Nucleus accumbens (tissue), 56 donors: ENCODE results near the gene EDN1.

Source experiments
- DNase-seq, 56 donors: peaks; one replicate each; lab custom pipeline; 2025; lab: John Stamatoyannopoulos, UW

Gene EDN1

DNA sequence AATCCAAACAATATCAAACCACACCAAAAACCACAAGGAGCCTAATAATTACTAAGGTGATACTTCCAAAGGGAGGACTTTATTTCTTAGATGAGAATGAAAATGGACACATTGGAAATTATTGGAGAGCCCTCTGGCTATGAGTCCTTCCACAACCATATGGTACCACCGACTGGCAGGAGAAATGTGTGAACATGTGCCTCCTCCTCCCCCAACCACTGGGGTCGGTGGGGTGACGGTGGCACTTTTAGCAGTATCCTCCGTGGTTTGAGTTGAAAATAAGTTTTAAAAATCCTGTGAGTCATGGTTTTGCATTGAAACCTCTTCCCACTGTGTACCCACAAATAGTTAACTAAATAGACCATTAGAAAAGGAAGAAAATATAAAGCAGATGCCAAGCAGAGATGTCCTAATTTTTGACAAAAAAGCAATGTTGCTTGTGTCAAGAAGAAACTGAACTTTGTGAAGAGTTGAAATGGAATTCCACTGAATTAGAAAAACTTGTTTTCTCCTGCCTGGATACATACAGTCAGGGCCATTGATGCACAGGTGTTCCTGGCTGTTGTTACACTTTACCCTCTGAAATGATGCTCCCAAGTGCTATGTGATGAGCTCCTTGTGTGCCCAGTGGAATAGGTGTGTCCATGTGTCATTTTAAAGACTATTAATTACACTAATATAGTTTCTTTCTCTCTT, 3.2 kb downstream of the EDN1 start:
- DNase-seq = no peak

DNA sequence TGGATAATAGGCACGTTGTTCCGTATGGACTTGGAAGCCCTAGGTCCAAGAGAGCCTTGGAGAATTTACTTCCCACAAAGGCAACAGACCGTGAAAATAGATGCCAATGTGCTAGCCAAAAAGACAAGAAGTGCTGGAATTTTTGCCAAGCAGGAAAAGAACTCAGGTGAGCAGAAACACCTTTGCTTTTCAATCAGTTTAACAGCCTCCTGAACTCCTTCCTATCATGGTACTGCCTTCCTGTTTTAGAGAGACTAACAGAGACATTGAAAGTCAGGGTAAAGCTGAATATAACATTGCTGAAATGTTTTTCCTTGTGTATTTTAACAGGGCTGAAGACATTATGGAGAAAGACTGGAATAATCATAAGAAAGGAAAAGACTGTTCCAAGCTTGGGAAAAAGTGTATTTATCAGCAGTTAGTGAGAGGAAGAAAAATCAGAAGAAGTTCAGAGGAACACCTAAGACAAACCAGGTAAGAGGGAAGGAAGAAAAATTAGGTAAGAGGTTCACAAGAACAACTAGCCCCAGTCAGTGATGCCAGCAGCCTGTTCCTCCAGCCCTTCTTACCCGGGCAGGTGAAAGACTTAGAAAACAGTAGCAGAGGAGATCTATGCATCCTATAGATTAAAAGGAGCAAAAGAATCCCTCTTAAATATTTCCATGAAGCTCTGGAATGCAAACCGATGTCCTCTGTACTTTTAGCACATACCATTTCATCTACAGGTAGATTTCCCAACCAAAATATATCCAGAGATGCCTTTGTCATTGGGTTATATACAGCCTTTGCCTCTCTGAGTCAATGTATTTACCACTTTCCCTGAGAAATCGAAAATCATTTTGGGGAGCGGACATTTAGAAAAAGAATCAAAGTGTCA, 4.0 kb downstream of the EDN1 start:
- no peak for DNase-seq

- DNase-seq = no peak
These were observed 4.8 kb downstream of the EDN1 start for GRCh38 chr6:12294851-12295536.

DNA sequence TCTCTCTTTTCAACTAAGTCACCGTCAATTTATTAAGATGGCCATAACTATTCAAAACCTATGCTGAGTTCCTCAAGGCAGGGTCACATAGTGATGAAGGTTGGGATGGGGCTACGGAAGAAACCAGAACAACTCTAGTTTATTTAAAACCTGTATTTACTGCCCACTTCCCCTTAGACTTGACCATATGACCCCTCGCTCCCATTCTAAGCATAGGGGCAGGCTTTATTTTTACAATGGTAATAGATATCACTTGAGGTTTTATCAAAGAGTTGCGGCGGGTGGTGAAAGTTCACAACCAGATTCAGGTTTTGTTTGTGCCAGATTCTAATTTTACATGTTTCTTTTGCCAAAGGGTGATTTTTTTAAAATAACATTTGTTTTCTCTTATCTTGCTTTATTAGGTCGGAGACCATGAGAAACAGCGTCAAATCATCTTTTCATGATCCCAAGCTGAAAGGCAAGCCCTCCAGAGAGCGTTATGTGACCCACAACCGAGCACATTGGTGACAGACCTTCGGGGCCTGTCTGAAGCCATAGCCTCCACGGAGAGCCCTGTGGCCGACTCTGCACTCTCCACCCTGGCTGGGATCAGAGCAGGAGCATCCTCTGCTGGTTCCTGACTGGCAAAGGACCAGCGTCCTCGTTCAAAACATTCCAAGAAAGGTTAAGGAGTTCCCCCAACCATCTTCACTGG, 5.5 kb downstream of the EDN1 start:
- no peak for DNase-seq

- no peak for DNase-seq
These were observed 6.1 kb downstream of the EDN1 start for GRCh38 chr6:12296255-12296573.

- DNase-seq = no peak
These were observed 6.4 kb downstream of the EDN1 start for GRCh38 chr6:12296604-12297003.

DNA sequence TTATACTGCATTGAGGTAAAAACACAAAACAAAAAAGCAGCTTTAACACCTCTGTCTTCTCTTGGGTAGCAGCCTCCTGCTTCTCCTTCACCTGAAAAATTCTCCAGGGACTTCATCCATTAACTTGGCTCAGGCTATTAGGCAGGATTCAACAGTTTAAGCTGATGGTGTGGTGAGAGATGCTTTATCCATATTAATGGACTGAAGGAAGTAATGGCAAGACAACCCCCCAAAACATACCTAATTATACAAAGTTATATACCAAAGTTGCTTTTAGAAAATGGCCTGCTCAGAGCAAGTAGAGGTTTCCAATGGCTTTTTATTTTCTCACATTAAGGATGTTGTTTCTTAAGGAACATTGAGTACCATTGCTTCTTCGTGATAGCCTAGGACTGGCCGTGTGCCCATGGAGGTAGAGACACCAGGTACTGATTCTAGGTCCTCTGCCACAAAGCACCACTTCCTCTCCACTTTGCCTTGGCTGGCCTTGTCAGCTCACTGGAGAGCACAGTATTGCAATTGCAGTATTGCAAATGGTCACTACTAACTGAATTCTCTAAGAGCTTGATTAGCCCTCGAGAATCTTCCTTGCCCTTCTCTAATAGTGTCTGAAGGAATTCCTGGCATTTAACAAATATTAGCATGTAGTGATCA, 7.3 kb downstream of the EDN1 start:
- no peak for DNase-seq

DNA sequence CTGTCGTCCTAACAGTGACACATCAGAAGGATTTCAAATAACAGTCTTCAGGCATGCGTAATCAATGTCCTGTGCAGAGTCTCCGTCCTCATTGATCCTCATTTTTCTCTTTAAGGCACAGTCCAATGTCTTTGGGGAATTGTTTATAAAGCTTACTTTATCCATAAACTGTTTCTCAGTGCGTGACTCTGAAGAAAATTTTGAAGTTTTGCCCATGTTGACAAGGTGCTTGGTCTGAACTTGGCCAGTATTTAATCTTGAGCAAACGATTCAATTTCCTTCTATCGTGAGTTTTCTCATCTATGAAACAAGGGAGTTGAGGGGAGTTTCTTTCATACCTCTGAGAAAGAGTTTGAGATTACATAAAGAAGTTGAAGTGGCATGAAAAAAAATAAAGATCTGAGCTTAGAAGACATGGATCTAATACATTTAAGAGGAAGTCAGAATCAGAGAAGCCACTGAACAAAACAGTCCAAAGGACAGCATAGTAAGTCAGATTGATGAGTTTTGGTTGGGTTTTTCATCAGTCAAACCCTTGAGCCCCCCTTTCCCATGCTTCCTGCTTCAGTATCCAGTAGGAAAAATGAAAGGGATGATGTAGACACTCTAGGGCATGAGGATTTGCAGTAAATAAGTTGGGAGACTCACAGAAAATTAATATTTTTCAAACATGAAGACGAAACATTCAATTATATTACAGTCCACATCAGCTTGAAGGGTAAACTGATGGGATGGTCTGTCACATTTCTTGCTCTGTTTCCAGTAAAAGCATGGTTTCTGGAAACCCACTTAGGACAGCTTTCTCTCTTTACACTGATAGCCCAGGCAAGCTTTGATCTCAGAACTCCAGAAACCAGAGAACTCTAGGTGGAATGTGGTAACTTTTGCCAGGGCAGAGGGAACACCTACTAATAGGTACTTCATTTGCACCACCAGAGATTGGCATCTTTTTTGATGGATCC, 8.1 kb downstream of the EDN1 start:
- DNase-seq = no peak

- no peak for DNase-seq
These were observed 8.8 kb downstream of the EDN1 start for GRCh38 chr6:12298995-12299394.

DNA sequence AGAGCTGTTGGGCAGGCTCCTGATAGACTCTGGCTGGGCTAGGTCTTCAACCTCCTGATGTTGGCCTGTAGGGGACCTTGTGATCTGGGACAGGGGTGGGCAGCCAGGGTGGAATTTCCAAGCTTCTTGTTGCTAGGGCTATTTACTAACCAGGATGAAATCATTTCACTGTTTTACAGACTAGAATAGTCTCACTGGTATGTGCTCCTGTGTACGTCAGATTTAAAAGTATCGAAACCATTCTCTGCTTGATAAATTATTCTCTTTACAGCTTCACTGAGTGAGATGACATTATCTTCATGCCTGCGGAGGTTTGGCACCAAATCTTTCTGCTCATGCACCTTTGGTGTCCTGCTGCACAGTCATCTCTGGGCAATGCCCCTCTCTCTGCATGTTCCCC, 10.9 kb downstream of the EDN1 start:
- no peak for DNase-seq

DNA sequence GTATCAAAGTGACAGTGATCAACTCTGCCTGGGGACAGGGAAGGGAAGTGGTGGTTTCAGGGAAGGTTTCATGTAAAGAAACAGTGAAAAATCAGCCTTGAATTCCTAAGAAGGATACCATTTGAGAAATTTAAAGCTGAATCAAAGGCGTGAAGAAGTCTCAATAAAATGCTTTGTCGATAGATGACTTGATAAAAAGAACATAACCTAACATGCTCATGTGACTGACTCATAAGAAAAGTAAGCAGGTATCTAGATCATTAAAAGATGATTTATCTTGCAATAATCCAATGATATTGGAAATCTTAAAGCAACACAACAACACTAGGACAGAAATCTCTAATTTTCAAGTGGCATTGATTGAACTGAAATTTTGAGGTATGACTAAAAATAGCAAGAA, 14.3 kb downstream of the EDN1 start:
- DNase-seq = no peak

- no peak for DNase-seq
These were observed 18.9 kb downstream of the EDN1 start for GRCh38 chr6:12309070-12309469.

GRCh38 chr6:12311106-12311505, 20.9 kb downstream of the EDN1 start:
- DNase-seq = no peak

- no peak for DNase-seq
These were observed 22.6 kb downstream of the EDN1 start for GRCh38 chr6:12312736-12313135.

DNA sequence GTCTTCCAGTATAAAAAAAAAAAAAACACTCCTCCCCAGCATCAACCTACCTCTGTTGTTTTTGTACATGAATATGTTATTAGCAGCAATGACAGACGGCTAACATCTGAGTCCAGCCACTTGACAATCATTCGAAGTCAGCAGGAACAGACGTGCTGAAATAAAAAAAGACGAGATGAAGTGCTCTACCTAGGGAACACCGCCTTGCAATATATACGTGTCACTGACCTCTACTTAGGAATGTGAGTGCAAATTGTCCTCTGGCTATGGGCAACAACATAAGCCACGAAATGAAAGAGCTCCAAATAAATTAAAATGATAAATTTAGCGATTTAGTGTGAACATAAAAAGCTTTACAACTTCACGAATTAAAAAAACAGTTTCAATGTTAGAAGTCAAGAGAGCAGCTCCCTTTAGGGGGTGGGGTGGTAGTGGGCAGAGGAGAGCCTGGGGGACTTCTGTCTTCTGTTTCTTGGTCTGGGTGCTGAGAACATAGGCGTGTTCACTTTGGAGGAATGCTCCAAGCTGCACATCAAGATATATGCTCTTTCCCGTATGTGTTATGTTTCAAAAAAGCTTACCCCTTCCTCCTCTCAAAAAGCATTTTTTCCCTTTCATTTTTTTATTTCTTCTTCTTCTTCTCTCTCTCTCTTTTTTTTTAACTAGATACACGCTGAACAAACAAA, 23.3 kb downstream of the EDN1 start:
- DNase-seq = no peak

GRCh38 chr6:12313992-12314589, 23.9 kb downstream of the EDN1 start:
- no peak for DNase-seq

GRCh38 chr6:12314751-12315150, 24.6 kb downstream of the EDN1 start:
- DNase-seq = no peak
